K562 (cell line): Measurements from ENCODE around the gene TAP2. TPM values are rescaled to one million over a fixed set of nuclear protein-coding genes. Genes with fewer than 3 reads are reported as not detected.

Experiments used
- ATAC-seq: fragments of 200-7000 bp; cut with Tn5 transposase; 3 replicates; pipeline ENCODE4 v1.9.1; 2020; ENCODE audit warnings: moderate library complexity
- BruUV-seq: library from RNA; stranded (reverse); fragments of 400-500 nt; replicated peaks from 2 replicates; lab custom pipeline; 2021; lab: Mats Ljungman, UMichigan
- CTCF ChIA-PET: fragments of 300-600 bp; formaldehyde crosslinking; extraction: SDS; loops from one replicate; lab custom pipeline; 2021; ENCODE audit warnings: low intra/inter-chr PET ratio; lab: Yijun Ruan, JAX
- POLR2A ChIA-PET: fragments of 300-600, 350-650 bp; sonication (Branson Sonifier 250); formaldehyde crosslinking; extraction: SDS; loops from one replicate; lab custom pipeline; 2021; ENCODE audit warnings: antibody characterized with exemption, inconsistent platforms; lab: Yijun Ruan, JAX
- DNase-seq, 4 experiments: peaks; one replicate each; pipeline versions ENCODE4 v3.0.0 to v3.0.0-alpha.2; 2011 to 2018; ENCODE audit warnings: low spot score in 3 of 4, mixed read lengths in 3 of 4; ENCODE audit errors: extremely low read depth in 1 of 4
- FAIRE-seq: peaks from 2 replicates; lab custom pipeline; 2011; peaks lifted over from hg19 to GRCh38; lab: Jason Lieb, UNC
- H2AFZ ChIP-seq: 2 replicates; pipeline ENCODE4 v1.6.0; 2011; ENCODE audit warnings: low read depth, low read length, control low read depth, inconsistent platforms
- H3K27ac ChIP-seq: fragments of 200-600 bp; 3 replicates; pipeline ENCODE4 v1.8.0; 2011; ENCODE audit warnings: low read depth, mild to moderate bottlenecking, control low read depth, inconsistent platforms, low read length, moderate library complexity, mixed read lengths; ENCODE audit errors: extremely low read depth
- H3K27me3 ChIP-seq, 2 experiments: fragments of 300-600 bp in 1 of 2; 2 replicates in 1 of 2; 3 replicates in 1 of 2; pipeline versions ENCODE4 v1.6.0 to v1.8.0; 2011; ENCODE audit warnings: inconsistent platforms in 2 of 2, low read length in 2 of 2, mild to moderate bottlenecking in 1 of 2, mixed read lengths in 1 of 2, moderate library complexity in 1 of 2; ENCODE audit not compliant: control insufficient read depth in 2 of 2, insufficient read depth in 2 of 2
- H3K36me3 ChIP-seq: fragments of 300-600 bp; 3 replicates; pipeline ENCODE4 v1.8.0; 2011; ENCODE audit warnings: mild to moderate bottlenecking, low read length, inconsistent platforms; ENCODE audit not compliant: control insufficient read depth, insufficient read depth
- H3K4me1 ChIP-seq, 2 experiments: fragments of 200-600 bp in 1 of 2; replicated peaks in 1 of 2; 2 replicates in 1 of 2; 3 replicates in 1 of 2; pipeline versions ENCODE4 v1.5.1 to v1.8.0; 2011; ENCODE audit warnings: inconsistent platforms in 2 of 2, low read length in 2 of 2, mild to moderate bottlenecking in 1 of 2, mixed read lengths in 1 of 2, moderate library complexity in 1 of 2; ENCODE audit not compliant: control insufficient read depth in 2 of 2, insufficient read depth in 2 of 2
- H3K4me2 ChIP-seq: 2 replicates; pipeline ENCODE4 v1.6.1; 2011; ENCODE audit warnings: low read length, control low read depth, inconsistent platforms, mixed read lengths; ENCODE audit not compliant: insufficient read depth
- H3K4me3 ChIP-seq: fragments of 200-600 bp; sonication (generic), shearing (Covaris generic); 2 replicates; pipeline ENCODE4 v1.5.1; 2016; ENCODE audit warnings: control low read depth, inconsistent platforms
- H3K79me2 ChIP-seq: fragments of 200-600 bp; 3 replicates; pipeline ENCODE4 v1.8.0; 2011; ENCODE audit warnings: low read length, inconsistent platforms; ENCODE audit not compliant: control insufficient read depth, insufficient read depth
- H3K9ac ChIP-seq, 2 experiments: 2 replicates each; pipeline versions ENCODE4 v1.6.0 to v1.6.1; 2011; ENCODE audit warnings: low read depth in 2 of 2, low read length in 2 of 2, control low read depth in 1 of 2, inconsistent platforms in 1 of 2, mild to moderate bottlenecking in 1 of 2, mixed read lengths in 1 of 2; ENCODE audit not compliant: insufficient read depth in 1 of 2
- H3K9me1 ChIP-seq: one replicate; pipeline ENCODE4 v1.6.0; 2011; ENCODE audit warnings: inconsistent platforms, mild to moderate bottlenecking, low read length, moderate library complexity; ENCODE audit not compliant: control insufficient read depth, insufficient read depth
- H3K9me3 ChIP-seq: replicated peaks from 2 replicates; pipeline ENCODE4 v1.5.1; 2011; ENCODE audit warnings: low read depth, low read length, inconsistent platforms; ENCODE audit not compliant: control insufficient read depth, insufficient read depth
- H4K20me1 ChIP-seq: replicated peaks from 2 replicates; pipeline ENCODE4 v1.6.1; 2011; ENCODE audit warnings: low read length, inconsistent platforms, mixed read lengths; ENCODE audit not compliant: control insufficient read depth, insufficient read depth
- ARID1B ChIP-seq: fragments of 450-650 bp; IDR thresholded peaks from 2 replicates; pipeline ENCODE4 v1.6.1; 2016; ENCODE audit warnings: antibody characterized with exemption, mild to moderate bottlenecking, inconsistent platforms
- BACH1 ChIP-seq: fragments of 200-800 bp; sonication (Bioruptor generic); IDR thresholded peaks from 2 replicates; pipeline ENCODE4 v1.6.1; 2016; ENCODE audit warnings: missing genetic modification characterization, missing compliant biosample characterization
- COPS2 ChIP-seq: fragments of 450-650 bp; conservative IDR thresholded peaks from 2 replicates; pipeline ENCODE4 v1.6.1; 2016; ENCODE audit warnings: mild to moderate bottlenecking, moderate library complexity
- DMBX1 ChIP-seq: fragments of 250-450 bp; sonication (Bioruptor Pico); IDR thresholded peaks from 2 replicates; pipeline ENCODE4 v1.8.0; 2022; ENCODE audit warnings: inconsistent platforms, mild to moderate bottlenecking, moderate library complexity, borderline replicate concordance
- ERF ChIP-seq: fragments of 450-650 bp; formaldehyde crosslinking; IDR thresholded peaks from 2 replicates; pipeline ENCODE4 v1.4.0; 2020; ENCODE audit warnings: mild to moderate bottlenecking, mixed read lengths
- HDAC1 ChIP-seq, 2 experiments: fragments of 450-650 bp; IDR thresholded peaks; 2 replicates each; pipeline ENCODE4 v1.6.1; 2016 to 2017; ENCODE audit warnings: inconsistent platforms in 1 of 2, mild to moderate bottlenecking in 1 of 2, moderate library complexity in 1 of 2
- ID3 ChIP-seq, 2 experiments: fragments of 250-450 bp in 1 of 2; fragments of 450-650 bp in 1 of 2; sonication (Bioruptor Pico) in 1 of 2; IDR thresholded peaks; 2 replicates each; pipeline versions ENCODE4 v1.6.1 to v1.8.0; 2016 to 2021; ENCODE audit warnings: mild to moderate bottlenecking in 2 of 2, moderate library complexity in 2 of 2, missing compliant biosample characterization in 1 of 2, missing genetic modification characterization in 1 of 2
- KAT8 ChIP-seq: fragments of 450-650 bp; IDR thresholded peaks from 2 replicates; pipeline ENCODE4 v1.6.1; 2016; ENCODE audit warnings: low read depth, mild to moderate bottlenecking
- KLF6 ChIP-seq: fragments of 250-450 bp; sonication (Bioruptor Pico); IDR thresholded peaks from 2 replicates; pipeline ENCODE4 v1.4.0; 2020; ENCODE audit warnings: mild to moderate bottlenecking, moderate library complexity, borderline replicate concordance
- LEF1 ChIP-seq: fragments of 450-650 bp; IDR thresholded peaks from 2 replicates; pipeline ENCODE4 v1.6.1; 2016; ENCODE audit warnings: mild to moderate bottlenecking
- MYNN ChIP-seq, 2 experiments: sonication (generic); formaldehyde crosslinking in 1 of 2; IDR thresholded peaks; 2 replicates each; pipeline versions ENCODE4 v1.5.0 to v1.6.1; 2016 to 2020; ENCODE audit warnings: antibody characterized with exemption in 1 of 2, missing genetic modification reagents in 1 of 2
- RBM14 ChIP-seq: fragments of 200-400 bp; formaldehyde crosslinking; IDR thresholded peaks from 2 replicates; pipeline ENCODE4 v1.6.1; 2018; ENCODE audit warnings: low read depth, mild to moderate bottlenecking, low read length, moderate library complexity, borderline replicate concordance; ENCODE audit not compliant: insufficient read depth
- SIX5 ChIP-seq, 2 experiments: IDR thresholded peaks; 2 replicates each; pipeline ENCODE4 v1.6.1; 2011; ENCODE audit warnings: low read length in 2 of 2, borderline replicate concordance in 1 of 2, low read depth in 1 of 2, mild to moderate bottlenecking in 1 of 2, moderate library complexity in 1 of 2; ENCODE audit not compliant: insufficient read depth in 1 of 2
- SMAD2 ChIP-seq: fragments of 150-350 bp; IDR thresholded peaks from 2 replicates; pipeline ENCODE4 v1.6.1; 2014; ENCODE audit warnings: low read depth, mild to moderate bottlenecking, low read length
- SMARCE1 ChIP-seq: fragments of 450-650 bp; IDR thresholded peaks from 2 replicates; pipeline ENCODE4 v1.7.1; 2016; ENCODE audit warnings: mild to moderate bottlenecking
- SNAPC5 ChIP-seq: fragments of 250-450 bp; sonication (Bioruptor Pico); IDR thresholded peaks from 2 replicates; pipeline ENCODE4 v1.8.0; 2021; ENCODE audit warnings: moderate library complexity, mild to moderate bottlenecking, inconsistent platforms
- TBP ChIP-seq: optimal IDR thresholded peaks from 2 replicates; pipeline ENCODE3; 2011; ENCODE audit warnings: low read depth, low read length, improper control_type of control experiment
- ZBED1 ChIP-seq: IDR thresholded peaks from 2 replicates; pipeline ENCODE4 v1.6.1; 2014
- ZFPM2 ChIP-seq: fragments of 250-450 bp; sonication (Bioruptor Pico); IDR thresholded peaks from 2 replicates; pipeline ENCODE4 v1.5.1; 2022; ENCODE audit warnings: mild to moderate bottlenecking
- ZNF134 ChIP-seq: fragments of 250-450 bp; sonication (Bioruptor Pico); conservative IDR thresholded peaks from 2 replicates; pipeline ENCODE4 v1.4.0; 2020
- ZNF324 ChIP-seq: fragments of 250-450 bp; sonication (Bioruptor Pico); IDR thresholded peaks from 2 replicates; pipeline ENCODE4 v1.4.0; 2020; ENCODE audit warnings: mild to moderate bottlenecking
- ZNF436 ChIP-seq: fragments of 250-450, 450-650 bp; sonication (Bioruptor Pico); formaldehyde crosslinking; IDR thresholded peaks from 2 replicates; pipeline ENCODE4 v1.7.0; 2020; ENCODE audit warnings: mild to moderate bottlenecking
- ZNF507 ChIP-seq: conservative IDR thresholded peaks from 2 replicates; pipeline ENCODE4 v1.6.1; 2017; ENCODE audit warnings: missing genetic modification characterization, missing compliant biosample characterization
- ZSCAN32 ChIP-seq: fragments of 450-650 bp; formaldehyde crosslinking; IDR thresholded peaks from 2 replicates; pipeline ENCODE4 v1.4.0; 2020; ENCODE audit warnings: mild to moderate bottlenecking, moderate library complexity
- WGBS: fragments of 100-300 bp; shearing (Covaris generic); methylation state at CpG from one replicate; pipeline ENCODE4 v1.1.6; 2016; ENCODE audit warnings: low coverage, mixed read lengths; ENCODE audit not compliant: insufficient coverage; ENCODE audit errors: missing lambda C conversion rate; 5-methylcytosine and 5-hydroxymethylcytosine counted together
- in situ Hi-C: fragments of 300-500 bp; cut with MboI; formaldehyde crosslinking; loops from 4 replicates; pipeline ENCODE4 v1.15.0; 2018; ENCODE audit warnings: inconsistent platforms, mixed read lengths
- intact Hi-C: fragments of 100-400 bp; cut with micrococcal nuclease; formaldehyde crosslinking; loops from 2 replicates; pipeline ENCODE4 v1.14.2; 2022
- polyA plus RNA-seq, 8 experiments: library from polyadenylated mRNA; depleted of rRNA in 4 of 8; stranded (reverse) in 5 of 8; unstranded in 3 of 8; fragments of >200 nt; fragmentation: Nextera tagmentation in 2 of 8; fragmentation: Illumina TruSeq in 1 of 8; extraction: Ambion mirVana in 2 of 8; extraction: Trizol in 1 of 8; gene quantifications; 2 replicates each; pipeline versions ENCODE4 v1.2.1 to v1.2.3, GENCODE V29; 2011 to 2014; ENCODE audit warnings: inconsistent platforms in 1 of 8, missing spikeins in 1 of 8
- total RNA-seq, 7 experiments: library from RNA; depleted of rRNA in 6 of 7; stranded (reverse); fragments of >200 nt in 6 of 7; fragmentation: Illumina TruSeq in 2 of 7; extraction: Trizol in 2 of 7; gene quantifications; 2 replicates each; pipeline versions ENCODE4 v1.2.1 to v1.2.3, GENCODE V29; 2011 to 2021; ENCODE audit warnings: low replicate concordance in 1 of 7

The TAP2 gene
- total and polyA plus RNA-seq, 9 of the 15 experiments (the other 6 are each of a cell fraction or from before 2014, with no cell fraction given) = 2.0 to 53.5 (median 19.6) TPM

GRCh38 chr6:32857156-32857891 is 18.8 kb upstream of the TAP2 start:
- no peaks in the 10 kb centered on the region for H3K9me3 ChIP-seq
- H3K4me3 ChIP-seq = no peak overlapping the region
- peaks cover 14 to 36% of the 10 kb centered on the region in 2 experiments for H3K27me3 ChIP-seq
- 0% methylated on average over 14 of the region's 14 CpGs for WGBS
- H2AFZ ChIP-seq = no peak overlapping the region
- in situ Hi-C loops (no loop called here), intact Hi-C loops (no loop called here)
- ATAC-seq (peak; percentile 18; the same call in 2 of the 3 replicates), FAIRE-seq (peak; percentile 80), DNase-seq (peak in 3 of 4 experiments; percentile 28 to 76 (median 72))
- no peaks in the 10 kb centered on the region for H3K79me2 ChIP-seq
- H3K4me2 ChIP-seq = no peak overlapping the region
- peaks cover 27 to 30% of the 10 kb centered on the region in 2 experiments for H3K4me1 ChIP-seq
- 0 out of 2 replicates have a peak, but pooled peaks cover 8% of the 10 kb centered on the region for H4K20me1 ChIP-seq
- H3K36me3 ChIP-seq = no peaks in the 10 kb centered on the region
- H3K9ac ChIP-seq = 0 out of 4 replicates have a peak overlapping the region, but pooled peaks of 1 of the 2 experiments have one; percentile 18
- POLR2A ChIA-PET = interaction anchor here (0.6 to 7.5 kb wide), 9 partner anchors 11 to 1080 kb away, joined by 3 to 56 read pairs (median 4); partner anchors contain the start of genes TAP2 and VWA7
- no TSS peak for BruUV-seq
- CTCF ChIA-PET = no interaction called here
- H3K9me1 ChIP-seq = peaks cover 3% of the 10 kb centered on the region
- H3K27ac ChIP-seq = no peak overlapping the region
- TF ChIP-seq ZSCAN32 (CRISPR knock-in tag) (no peak), KAT8 (no peak), ZNF507 (tag) (no peak), TBP (no peak), LEF1 (peak; percentile 30; the same call in 1 of the 2 replicates), ZFPM2 (CRISPR knock-in tag) (no peak), MYNN (IDR thresholded peaks at IDR 0.05) (no peak), MYNN (CRISPR knock-in tag; IDR thresholded peaks at IDR 0.05) (no peak), ARID1B (peak; percentile 87), ZNF134 (CRISPR knock-in tag) (0 out of 2 replicates have a peak, but pooled peaks have one; percentile 17), COPS2 (no peak), ZBED1 (no peak), DMBX1 (CRISPR knock-in tag) (peak; percentile 33; the same call in 1 of the 2 replicates), SMARCE1 (peak; percentile 52; the same call in 1 of the 2 replicates), KLF6 (CRISPR knock-in tag) (no peak), ID3 (CRISPR knock-in tag; IDR thresholded peaks at IDR 0.05) (no peak), ID3 (tag; IDR thresholded peaks at IDR 0.05) (peak; percentile 66; the same call in 1 of the 2 replicates), HDAC1 (IDR thresholded peaks at IDR 0.05) (peak in 1 of 2 experiments; percentile 86; a peak in 2 of 4 replicates), RBM14 (no peak), BACH1 (tag) (no peak), ZNF324 (CRISPR knock-in tag) (0 out of 2 replicates have a peak, but pooled peaks have one; percentile 32), SNAPC5 (CRISPR knock-in tag) (no peak), SIX5 (IDR thresholded peaks at IDR 0.05; ENCODE audit: borderline replicate concordance in 1 of 2, insufficient read depth in 1 of 2, low read depth in 1 of 2, low read length in 2 of 2) (no peak), ERF (no peak), ZNF436 (no peak), SMAD2 (no peak)
